Caco-2 (cell line): Measurements from ENCODE around the gene UST. TPM values are rescaled to one million over a fixed set of nuclear protein-coding genes. Genes with fewer than 3 reads are reported as not detected.

Source experiments
- BruUV-seq: library from RNA; stranded (reverse); fragments of 400-500 nt; replicated peaks from 2 replicates; lab custom pipeline; 2021; lab: Mats Ljungman, UMichigan
- CTCF ChIA-PET: fragments of 300-600 bp; sonication (Branson Sonifier 250); formaldehyde crosslinking; loops from one replicate; lab custom pipeline; 2022; ENCODE audit warnings: antibody characterized with exemption; lab: Charles Lee
- POLR2A ChIA-PET: fragments of 300-600 bp; sonication (Branson Sonifier 250); formaldehyde crosslinking; loops from one replicate; lab custom pipeline; 2022; ENCODE audit warnings: antibody characterized with exemption; lab: Charles Lee
- DNase-seq, 2 experiments: peaks; one replicate each; pipeline versions ENCODE4 v3.0.0 to v3.0.0-alpha.2; 2020 to 2022
- H3K27me3 ChIP-seq: replicated peaks from 2 replicates; pipeline ENCODE4 v1.6.0; 2011; ENCODE audit warnings: low read length; ENCODE audit not compliant: control insufficient read depth, insufficient read depth
- H3K36me3 ChIP-seq: 2 replicates; pipeline ENCODE4 v1.5.1; 2011; ENCODE audit warnings: low read length; ENCODE audit not compliant: control insufficient read depth, insufficient read depth
- H3K4me1 ChIP-seq: fragments of 250-450 bp; sonication (Bioruptor Pico); 2 replicates; pipeline ENCODE4 v1.5.1; 2020; ENCODE audit warnings: mild to moderate bottlenecking
- H3K4me3 ChIP-seq: 2 replicates; pipeline ENCODE4 v1.5.1; 2011; ENCODE audit warnings: low read depth, mild to moderate bottlenecking, control low read depth, low read length
- H3K9me3 ChIP-seq: fragments of 250-450 bp; sonication (Bioruptor Pico); 2 replicates; pipeline ENCODE4 v1.5.1; 2020; ENCODE audit warnings: mild to moderate bottlenecking, moderate library complexity
- H3K27ac Mint-ChIP-seq: one replicate; pipeline ENCODE4 v1.8.0; 2022; ENCODE audit warnings: mixed read lengths; ENCODE audit not compliant: unreplicated experiment
- H3K27me3 Mint-ChIP-seq: one replicate; pipeline ENCODE4 v1.8.0; 2022; ENCODE audit warnings: mixed read lengths; ENCODE audit not compliant: insufficient read depth, unreplicated experiment
- H3K36me3 Mint-ChIP-seq: one replicate; pipeline ENCODE4 v1.8.0; 2022; ENCODE audit warnings: mild to moderate bottlenecking, mixed read lengths; ENCODE audit not compliant: insufficient read depth, unreplicated experiment
- H3K4me1 Mint-ChIP-seq: one replicate; pipeline ENCODE4 v1.8.0; 2022; ENCODE audit warnings: low read depth, mixed read lengths; ENCODE audit not compliant: unreplicated experiment
- H3K4me3 Mint-ChIP-seq: one replicate; pipeline ENCODE4 v1.8.0; 2022; ENCODE audit warnings: mild to moderate bottlenecking, moderate library complexity, mixed read lengths; ENCODE audit not compliant: unreplicated experiment
- H3K9me3 Mint-ChIP-seq: one replicate; pipeline ENCODE4 v1.8.0; 2022; ENCODE audit warnings: mixed read lengths; ENCODE audit not compliant: unreplicated experiment
- intact Hi-C: fragments of 100-400 bp; cut with micrococcal nuclease; formaldehyde crosslinking; loops from one replicate; pipeline ENCODE4 v1.10.0; 2022; ENCODE audit not compliant: unreplicated experiment
- total RNA-seq: library from RNA; stranded (reverse); gene quantifications from 2 replicates; pipeline ENCODE4 v1.2.3, GENCODE V29; 2022
- TF ChIP-seq, protein P1 (sequence below), 2 experiments: fragments of 200-600 bp in 1 of 2; IDR thresholded peaks; 1 replicate in 1 of 2; 2 replicates in 1 of 2; pipeline versions ENCODE4 v1.5.1 to v1.8.0; 2011 to 2022; ENCODE audit warnings: antibody characterized with exemption in 1 of 2, control low read depth in 1 of 2, inconsistent platforms in 1 of 2, low read depth in 1 of 2, low read length in 1 of 2, mild to moderate bottlenecking in 1 of 2, moderate library complexity in 1 of 2; ENCODE audit not compliant: insufficient read depth in 1 of 2, severe bottlenecking in 1 of 2, unreplicated experiment in 1 of 2

Gene UST
- total RNA-seq, 1 experiment from 2014 or later = not detected

DNA sequence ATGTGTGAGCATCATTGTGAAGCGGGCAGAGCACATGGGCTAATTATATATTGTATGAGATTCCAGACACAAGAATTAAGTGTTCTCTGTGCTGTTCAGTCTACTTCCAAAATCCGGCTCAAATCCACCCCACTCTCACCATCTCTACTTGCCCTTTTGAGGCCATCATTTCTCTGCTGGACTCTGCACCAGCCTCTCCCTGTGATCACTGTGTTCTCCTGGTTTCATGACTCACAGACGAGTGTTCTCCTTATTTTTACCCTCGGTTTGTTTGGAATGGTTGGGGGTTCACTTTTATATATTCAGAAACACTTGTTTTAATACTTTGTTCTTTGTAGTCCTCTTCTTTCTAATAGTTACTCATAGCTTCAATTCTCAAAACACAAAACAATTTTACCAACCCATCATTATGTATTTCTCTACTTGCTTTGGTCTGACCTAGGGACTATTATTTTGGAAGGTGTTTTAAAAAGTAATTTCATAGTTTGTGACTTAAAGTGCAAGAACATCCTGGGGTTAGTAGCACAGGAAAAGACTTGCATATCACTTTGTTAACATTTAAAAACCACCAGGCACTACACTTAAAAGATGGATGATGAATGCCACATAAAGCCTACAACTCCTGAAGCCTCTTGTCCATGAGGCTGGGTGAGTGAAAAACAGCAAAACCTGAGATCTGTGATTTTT, 82.7 kb downstream of the UST start:
- TF ChIP-seq, protein P1, sequence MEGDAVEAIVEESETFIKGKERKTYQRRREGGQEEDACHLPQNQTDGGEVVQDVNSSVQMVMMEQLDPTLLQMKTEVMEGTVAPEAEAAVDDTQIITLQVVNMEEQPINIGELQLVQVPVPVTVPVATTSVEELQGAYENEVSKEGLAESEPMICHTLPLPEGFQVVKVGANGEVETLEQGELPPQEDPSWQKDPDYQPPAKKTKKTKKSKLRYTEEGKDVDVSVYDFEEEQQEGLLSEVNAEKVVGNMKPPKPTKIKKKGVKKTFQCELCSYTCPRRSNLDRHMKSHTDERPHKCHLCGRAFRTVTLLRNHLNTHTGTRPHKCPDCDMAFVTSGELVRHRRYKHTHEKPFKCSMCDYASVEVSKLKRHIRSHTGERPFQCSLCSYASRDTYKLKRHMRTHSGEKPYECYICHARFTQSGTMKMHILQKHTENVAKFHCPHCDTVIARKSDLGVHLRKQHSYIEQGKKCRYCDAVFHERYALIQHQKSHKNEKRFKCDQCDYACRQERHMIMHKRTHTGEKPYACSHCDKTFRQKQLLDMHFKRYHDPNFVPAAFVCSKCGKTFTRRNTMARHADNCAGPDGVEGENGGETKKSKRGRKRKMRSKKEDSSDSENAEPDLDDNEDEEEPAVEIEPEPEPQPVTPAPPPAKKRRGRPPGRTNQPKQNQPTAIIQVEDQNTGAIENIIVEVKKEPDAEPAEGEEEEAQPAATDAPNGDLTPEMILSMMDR (IDR thresholded peaks at IDR 0.05; ENCODE audit: insufficient read depth in 1 of 2, low read depth in 1 of 2, low read length in 1 of 2, severe bottlenecking in 1 of 2, unreplicated experiment in 1 of 2) = no peak
- ChIA-PET POLR2A (no interaction called here), CTCF (no interaction called here)
- H3K36me3 ChIP-seq = no peaks in the 10 kb centered on the region
- H3K9me3 ChIP-seq = no peaks in the 10 kb centered on the region
- no peaks in the 10 kb centered on the region for H3K4me1 ChIP-seq
- no TSS peak for BruUV-seq
- no peaks in the 10 kb centered on the region for H3K9me3 Mint-ChIP-seq
- no peak for DNase-seq
- no peak overlapping the region for H3K4me3 ChIP-seq
- no peaks in the 10 kb centered on the region for H3K4me1 Mint-ChIP-seq
- H3K4me3 Mint-ChIP-seq = no peak overlapping the region
- H3K27me3 ChIP-seq = no peaks in the 10 kb centered on the region
- H3K27me3 Mint-ChIP-seq = peaks cover 14% of the 10 kb centered on the region
- intact Hi-C loops = no loop called here
- no peaks in the 10 kb centered on the region for H3K36me3 Mint-ChIP-seq
- no peak overlapping the region for H3K27ac Mint-ChIP-seq

DNA sequence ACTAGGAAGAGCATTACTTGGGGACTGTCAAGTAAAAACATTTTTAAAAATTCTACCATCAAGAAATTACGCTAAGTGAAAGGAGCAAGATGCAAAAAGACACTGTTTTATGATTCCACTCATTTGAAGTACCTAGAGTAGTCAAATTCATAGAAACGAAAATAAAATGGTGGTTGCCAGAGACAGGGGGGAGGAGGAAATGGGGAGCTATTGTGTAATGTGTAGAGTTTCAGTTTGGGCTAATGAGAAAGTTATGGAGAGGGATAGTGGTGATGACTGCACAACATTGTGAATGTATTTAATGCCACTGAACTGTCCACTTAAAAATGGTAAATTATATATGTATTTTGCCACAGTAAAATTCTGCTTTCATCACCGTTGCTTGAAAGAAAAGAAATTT, 83.8 kb downstream of the UST start:
- H3K4me3 ChIP-seq = no peak overlapping the region
- TF ChIP-seq, protein P1 (IDR thresholded peaks at IDR 0.05; ENCODE audit: insufficient read depth in 1 of 2, low read depth in 1 of 2, low read length in 1 of 2, severe bottlenecking in 1 of 2, unreplicated experiment in 1 of 2) = no peak
- intact Hi-C loops = no loop called here
- peaks cover 11% of the 10 kb centered on the region for H3K27me3 Mint-ChIP-seq
- no peaks in the 10 kb centered on the region for H3K4me1 ChIP-seq
- no peak overlapping the region for H3K27ac Mint-ChIP-seq
- no peaks in the 10 kb centered on the region for H3K9me3 ChIP-seq
- no peak for DNase-seq
- ChIA-PET POLR2A (no interaction called here), CTCF (no interaction called here)
- no peaks in the 10 kb centered on the region for H3K36me3 Mint-ChIP-seq
- H3K27me3 ChIP-seq = no peaks in the 10 kb centered on the region
- no TSS peak for BruUV-seq
- no peaks in the 10 kb centered on the region for H3K9me3 Mint-ChIP-seq
- H3K36me3 ChIP-seq = no peaks in the 10 kb centered on the region
- no peak overlapping the region for H3K4me3 Mint-ChIP-seq
- H3K4me1 Mint-ChIP-seq = no peaks in the 10 kb centered on the region

DNA sequence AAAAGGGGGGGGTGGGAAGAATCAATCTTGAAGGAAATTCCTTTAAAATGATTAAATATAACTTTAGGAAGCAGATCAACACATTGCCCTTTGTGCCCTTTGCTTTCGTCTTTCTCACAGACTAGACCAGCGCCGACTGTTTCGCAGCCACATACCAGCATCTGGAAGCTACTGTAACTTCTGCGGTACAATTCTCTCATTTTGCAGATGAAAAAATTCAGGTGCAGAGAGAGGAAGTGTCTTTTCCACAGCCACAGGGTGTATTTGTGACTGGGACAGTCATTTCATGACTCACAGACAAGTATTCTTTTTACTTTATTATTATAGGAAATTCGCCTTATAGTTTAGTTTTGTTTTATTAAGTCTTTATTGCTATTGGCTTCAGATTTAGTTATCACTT, 84.2 kb downstream of the UST start:
- H3K9me3 Mint-ChIP-seq = no peaks in the 10 kb centered on the region
- no peak overlapping the region for H3K27ac Mint-ChIP-seq
- no peaks in the 10 kb centered on the region for H3K4me1 ChIP-seq
- peaks cover 8% of the 10 kb centered on the region for H3K27me3 Mint-ChIP-seq
- ChIA-PET POLR2A (no interaction called here), CTCF (no interaction called here)
- H3K27me3 ChIP-seq = no peaks in the 10 kb centered on the region
- no peaks in the 10 kb centered on the region for H3K9me3 ChIP-seq
- TF ChIP-seq, protein P1 (IDR thresholded peaks at IDR 0.05; ENCODE audit: insufficient read depth in 1 of 2, low read depth in 1 of 2, low read length in 1 of 2, severe bottlenecking in 1 of 2, unreplicated experiment in 1 of 2) = no peak
- no peak overlapping the region for H3K4me3 Mint-ChIP-seq
- no peaks in the 10 kb centered on the region for H3K4me1 Mint-ChIP-seq
- intact Hi-C loops = no loop called here
- no TSS peak for BruUV-seq
- no peak overlapping the region for H3K4me3 ChIP-seq
- no peaks in the 10 kb centered on the region for H3K36me3 ChIP-seq
- no peaks in the 10 kb centered on the region for H3K36me3 Mint-ChIP-seq
- no peak for DNase-seq
